ENCODE results near the gene OSTC.

DNA sequence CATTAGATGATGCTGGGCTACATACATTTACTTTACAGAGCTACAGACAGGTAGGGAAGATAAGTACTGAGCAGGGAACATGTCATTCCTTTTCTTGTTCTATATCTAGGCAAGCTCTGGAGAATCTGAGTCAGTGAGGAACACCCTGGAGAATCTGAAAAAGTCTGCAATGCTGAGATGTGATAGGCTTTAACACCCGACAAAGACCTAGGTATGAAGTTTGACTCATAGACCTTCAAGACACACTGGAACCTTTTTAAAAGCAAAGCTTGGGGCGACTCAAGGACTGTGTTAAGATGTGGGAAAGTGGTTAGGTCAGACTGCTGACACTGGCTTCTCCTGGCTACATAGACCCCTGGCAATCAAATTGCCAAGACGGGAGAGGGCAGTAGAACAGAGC lies 42.8 kb downstream of the OSTC start:
- TF ChIP-seq, protein P1, sequence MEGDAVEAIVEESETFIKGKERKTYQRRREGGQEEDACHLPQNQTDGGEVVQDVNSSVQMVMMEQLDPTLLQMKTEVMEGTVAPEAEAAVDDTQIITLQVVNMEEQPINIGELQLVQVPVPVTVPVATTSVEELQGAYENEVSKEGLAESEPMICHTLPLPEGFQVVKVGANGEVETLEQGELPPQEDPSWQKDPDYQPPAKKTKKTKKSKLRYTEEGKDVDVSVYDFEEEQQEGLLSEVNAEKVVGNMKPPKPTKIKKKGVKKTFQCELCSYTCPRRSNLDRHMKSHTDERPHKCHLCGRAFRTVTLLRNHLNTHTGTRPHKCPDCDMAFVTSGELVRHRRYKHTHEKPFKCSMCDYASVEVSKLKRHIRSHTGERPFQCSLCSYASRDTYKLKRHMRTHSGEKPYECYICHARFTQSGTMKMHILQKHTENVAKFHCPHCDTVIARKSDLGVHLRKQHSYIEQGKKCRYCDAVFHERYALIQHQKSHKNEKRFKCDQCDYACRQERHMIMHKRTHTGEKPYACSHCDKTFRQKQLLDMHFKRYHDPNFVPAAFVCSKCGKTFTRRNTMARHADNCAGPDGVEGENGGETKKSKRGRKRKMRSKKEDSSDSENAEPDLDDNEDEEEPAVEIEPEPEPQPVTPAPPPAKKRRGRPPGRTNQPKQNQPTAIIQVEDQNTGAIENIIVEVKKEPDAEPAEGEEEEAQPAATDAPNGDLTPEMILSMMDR (IDR thresholded peaks at IDR 0.05) = no peak
- no peak for TF ChIP-seq POLR2A (IDR thresholded peaks at IDR 0.05)

Measured in Peyer's patch (tissue), 4 donors.